Activated effector memory CD4-positive, alpha-beta T cell treated with Interleukin-2 at 50 U/mL for 16 hours (primary cell): Measurements from ENCODE around the gene PRAF2.

Source experiments
- DNase-seq: peaks from one replicate; pipeline ENCODE4 v3.0.0-alpha.2; 2020

PRAF2 gene

DNA sequence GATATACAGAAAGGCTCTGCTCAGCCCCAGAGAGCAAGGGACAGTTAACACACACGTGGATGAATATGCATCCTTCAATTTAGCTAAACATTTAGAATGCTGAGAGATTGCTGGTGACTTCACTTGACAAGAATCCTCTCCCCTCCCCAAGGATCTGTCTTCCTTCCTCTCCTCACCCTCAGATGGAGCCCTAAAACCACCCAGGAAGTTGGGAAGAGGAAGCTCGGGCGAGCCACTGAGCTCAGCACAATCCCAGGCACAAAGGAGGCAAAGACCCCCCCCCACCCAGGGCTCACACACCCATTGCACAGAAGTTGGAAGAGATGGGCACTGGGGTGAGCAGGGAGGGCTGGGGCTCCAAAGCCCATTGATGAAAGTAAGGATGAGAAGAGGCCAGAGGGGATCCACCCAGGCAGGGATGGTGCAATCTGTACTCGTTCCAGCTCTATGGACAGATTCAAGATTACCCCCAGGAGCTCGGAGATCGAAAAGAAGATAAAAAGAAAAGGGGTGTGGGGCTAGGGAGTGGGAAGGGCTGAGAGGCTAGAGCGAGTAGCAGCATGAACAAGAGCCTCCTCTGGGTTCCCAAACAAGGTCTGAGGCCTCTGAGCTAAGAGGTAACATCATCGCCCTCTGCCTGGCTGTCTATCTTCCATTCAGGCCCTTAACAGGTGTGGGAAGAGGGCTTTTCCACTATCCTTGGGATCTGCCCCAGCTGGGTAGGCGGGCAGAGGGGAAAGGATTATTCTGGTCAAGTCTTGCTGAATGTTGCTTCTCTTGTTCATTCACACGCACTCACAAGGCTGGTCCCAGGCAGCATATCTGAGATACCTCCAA lies 31.8 kb downstream of the PRAF2 start:
- peak; percentile 1 for DNase-seq

DNA sequence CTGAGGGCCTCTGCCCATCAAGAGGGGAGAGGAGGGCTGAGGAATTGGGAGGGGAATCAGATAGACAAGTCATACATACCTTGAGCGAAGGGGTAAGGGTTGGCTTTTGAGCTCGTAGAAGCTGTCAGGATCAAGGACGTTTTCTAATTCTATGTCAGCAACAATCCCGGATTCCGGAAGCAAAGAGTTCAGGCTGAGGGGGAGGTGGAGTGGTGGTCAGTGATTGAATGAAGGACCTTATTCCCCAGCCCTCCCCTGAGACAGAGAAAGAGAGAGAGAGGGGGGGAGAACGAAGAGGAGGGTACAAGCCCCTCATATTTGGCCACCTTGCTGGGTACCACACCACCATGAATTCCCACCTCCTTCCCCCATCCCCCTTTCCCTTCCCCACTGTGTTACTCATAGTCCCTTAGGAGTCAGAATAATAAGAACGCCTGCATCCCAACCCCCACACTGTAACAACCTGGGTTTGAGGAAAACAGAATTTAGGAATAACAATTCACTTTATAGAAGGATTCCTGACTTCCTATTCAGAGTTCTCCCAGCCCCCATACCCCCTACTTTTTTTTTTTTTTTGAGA lies 33.3 kb downstream of the PRAF2 start:
- DNase-seq: no peak

DNA sequence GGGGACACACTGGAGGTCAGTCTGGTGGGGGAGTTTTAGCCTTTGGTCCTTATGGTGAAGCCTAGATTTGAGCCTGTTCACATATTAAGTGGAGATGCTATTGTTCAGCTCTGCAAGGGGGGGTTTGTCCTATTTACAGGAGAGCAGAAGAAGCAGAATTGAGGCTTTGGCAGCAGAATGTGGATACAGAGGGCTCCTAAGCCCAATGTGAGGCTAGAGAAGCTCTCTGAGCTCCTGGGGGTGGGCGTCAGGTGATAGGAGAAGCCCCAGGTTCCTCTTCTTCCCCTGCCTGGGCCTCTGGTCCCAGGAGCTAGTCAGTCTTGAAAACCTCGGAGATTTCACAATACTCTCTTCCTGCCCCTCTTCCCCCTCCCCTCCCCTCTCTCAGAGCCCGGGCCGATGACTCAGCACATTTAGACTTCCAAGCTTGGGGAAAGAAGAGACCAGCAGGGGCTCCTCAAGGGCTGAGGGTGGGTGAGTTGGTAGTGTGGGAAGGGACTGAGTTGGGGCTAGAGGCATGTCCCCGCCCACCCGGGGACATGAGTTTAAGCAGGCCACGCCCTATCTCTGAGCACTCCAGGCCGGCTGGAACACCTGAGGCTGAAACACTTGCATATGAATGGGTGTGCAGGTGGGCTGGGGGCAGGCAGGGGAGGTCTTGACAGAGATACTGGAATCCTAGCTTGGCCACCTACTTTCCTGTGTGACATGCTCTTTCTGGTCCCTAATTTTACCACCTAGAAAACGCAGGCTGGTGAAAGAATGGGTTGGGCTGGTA lies 34.0 kb downstream of the PRAF2 start:
- peak; percentile 20 for DNase-seq

DNA sequence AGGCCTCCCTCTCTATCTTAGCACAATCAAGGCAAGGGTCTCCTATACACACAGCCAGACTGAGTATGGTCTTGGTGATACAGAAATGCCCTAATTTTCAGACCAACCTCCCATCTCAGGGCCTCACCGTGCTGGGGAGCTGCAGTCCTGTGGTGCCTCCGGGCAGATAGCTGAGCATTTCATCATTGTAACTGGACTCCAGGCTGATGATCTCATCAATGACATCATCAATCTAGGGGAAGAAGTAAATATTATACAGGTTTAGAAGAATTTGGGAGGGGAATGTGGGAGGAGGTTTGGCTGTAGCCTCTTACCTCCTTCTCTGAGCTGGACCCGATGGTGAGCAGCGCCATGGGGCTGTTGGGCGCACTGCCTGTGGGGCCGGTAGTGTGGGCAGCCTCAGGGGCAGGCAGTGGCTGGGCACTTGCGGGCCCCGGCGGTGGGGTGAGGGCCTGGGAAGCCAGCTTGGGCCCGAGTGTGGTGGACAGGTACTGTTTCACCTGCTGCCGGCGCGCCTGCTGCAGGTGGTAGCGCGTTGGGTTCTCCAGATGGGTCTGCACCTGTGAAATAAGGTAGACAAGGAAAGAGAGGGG lies 35.8 kb downstream of the PRAF2 start:
- no peak for DNase-seq

DNA sequence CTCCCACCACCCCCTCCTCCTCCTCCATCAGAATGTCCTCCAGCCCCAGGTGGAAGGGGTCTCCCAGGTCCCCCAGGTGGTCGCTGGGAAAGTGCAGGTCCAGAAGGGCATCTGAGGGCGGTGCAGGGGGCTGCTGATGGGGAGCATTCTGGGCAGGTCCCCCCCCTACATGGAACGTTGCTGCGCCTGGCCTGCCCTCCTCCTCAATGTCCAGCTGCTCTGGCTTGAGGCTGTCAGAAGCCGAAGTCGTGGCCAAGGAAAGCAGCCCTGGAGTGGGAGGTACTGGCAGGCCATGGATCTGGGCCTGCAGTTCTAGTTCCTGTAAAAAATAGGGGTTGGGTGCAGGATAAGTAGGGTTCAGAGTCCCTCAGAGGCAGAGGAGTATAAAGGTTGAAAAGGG lies 43.5 kb downstream of the PRAF2 start:
- no peak for DNase-seq

DNA sequence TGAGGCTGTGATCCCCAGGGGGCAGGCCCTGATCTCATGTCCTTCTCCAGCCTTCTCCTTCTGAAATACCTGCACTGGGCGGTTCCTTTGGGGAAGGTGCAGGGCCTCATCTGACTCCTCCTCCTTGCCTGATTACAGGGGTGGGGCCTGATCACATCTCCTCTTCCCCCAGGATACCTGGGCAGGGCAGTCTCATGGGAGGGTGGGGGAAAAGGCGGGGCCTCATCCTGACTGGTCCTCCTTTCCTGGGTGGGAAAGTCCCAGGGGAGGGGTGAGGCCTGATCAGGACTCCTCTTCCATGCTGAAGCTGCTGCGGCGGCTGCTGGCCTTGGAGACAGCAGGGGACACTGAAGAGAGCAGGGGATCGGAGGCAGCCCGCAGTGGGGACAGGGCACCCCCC lies 43.9 kb downstream of the PRAF2 start:
- no peak for DNase-seq
